ENCODE data around the gene FAM20C.
"Not testable (repeated sequence)": the region's sequence is repeated elsewhere in the genome, so short reads cannot be mapped to it uniquely, and the experiment has no call there.

FAM20C gene

GRCh38 chr7:290554-291372 lies 98.4 kb downstream of the FAM20C start:
- DNase-seq (ENCODE audit: low read depth, low spot score) = no peak

GRCh38 chr7:291373-292092 lies 99.2 kb downstream of the FAM20C start:
- DNase-seq (ENCODE audit: low read depth, low spot score) = no peak

DNA sequence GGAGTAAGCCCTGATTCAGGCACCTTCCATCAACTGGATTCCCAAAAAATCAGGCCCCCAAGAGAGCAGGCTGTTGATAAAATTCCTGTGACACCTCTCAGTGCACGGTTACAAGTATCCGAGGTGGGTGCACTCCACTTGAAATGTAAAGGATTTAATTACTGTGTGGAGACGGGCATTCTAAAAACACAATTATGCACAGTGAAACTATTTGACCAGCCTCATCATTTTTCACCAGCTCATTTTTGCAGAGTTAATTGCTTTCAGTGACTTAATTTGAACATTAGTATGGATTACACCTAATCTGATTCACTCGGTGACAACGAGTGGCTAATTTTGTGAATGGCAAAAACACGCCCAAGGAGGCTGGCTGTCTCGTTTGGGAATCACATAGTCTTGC lies 99.9 kb downstream of the FAM20C start:
- DNase-seq (ENCODE audit: low read depth, low spot score) = no peak

- DNase-seq (ENCODE audit: low read depth, low spot score) = no peak
Observed at GRCh38 chr7:292826-293225, 100.5 kb downstream of the FAM20C start.

- DNase-seq (ENCODE audit: low read depth, low spot score) = no peak
Observed at GRCh38 chr7:293681-294439, 101.5 kb downstream of the FAM20C start.

DNA sequence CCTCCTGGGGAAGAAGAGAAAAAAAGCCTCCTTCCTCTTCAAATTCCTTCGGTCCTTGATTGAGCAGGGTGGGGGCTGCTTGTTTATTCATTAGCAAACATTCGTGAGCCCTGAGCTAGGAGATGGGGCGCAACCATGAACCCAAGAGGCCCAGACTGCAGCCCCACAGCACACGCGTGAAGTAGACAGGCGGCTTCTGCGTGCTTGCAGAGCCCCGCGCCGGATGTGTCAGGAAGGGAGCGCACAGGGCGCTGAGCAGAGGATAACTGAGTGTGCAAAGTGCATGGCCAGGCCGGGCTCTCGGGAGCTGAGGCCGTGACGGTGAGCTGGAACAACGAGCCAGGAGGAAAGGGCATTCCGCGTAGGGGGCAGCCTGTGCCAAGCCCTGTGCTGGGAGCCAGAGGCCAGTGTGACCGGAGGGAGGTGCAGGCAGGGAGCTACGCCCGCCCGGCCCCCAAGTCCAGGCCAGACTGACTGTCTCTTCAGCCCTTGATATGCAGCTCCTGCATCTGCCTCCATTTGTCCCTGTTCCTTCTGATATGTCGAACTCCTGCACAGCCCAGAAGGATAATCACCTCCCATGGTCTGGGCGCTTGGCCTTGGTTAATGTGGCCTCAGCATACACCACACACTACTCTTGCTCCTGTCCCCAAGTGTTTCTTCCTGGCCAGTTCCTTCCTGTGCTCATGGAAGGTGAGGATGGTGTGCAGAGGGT lies 102.2 kb downstream of the FAM20C start:
- DNase-seq (ENCODE audit: low read depth, low spot score) = no peak

DNA sequence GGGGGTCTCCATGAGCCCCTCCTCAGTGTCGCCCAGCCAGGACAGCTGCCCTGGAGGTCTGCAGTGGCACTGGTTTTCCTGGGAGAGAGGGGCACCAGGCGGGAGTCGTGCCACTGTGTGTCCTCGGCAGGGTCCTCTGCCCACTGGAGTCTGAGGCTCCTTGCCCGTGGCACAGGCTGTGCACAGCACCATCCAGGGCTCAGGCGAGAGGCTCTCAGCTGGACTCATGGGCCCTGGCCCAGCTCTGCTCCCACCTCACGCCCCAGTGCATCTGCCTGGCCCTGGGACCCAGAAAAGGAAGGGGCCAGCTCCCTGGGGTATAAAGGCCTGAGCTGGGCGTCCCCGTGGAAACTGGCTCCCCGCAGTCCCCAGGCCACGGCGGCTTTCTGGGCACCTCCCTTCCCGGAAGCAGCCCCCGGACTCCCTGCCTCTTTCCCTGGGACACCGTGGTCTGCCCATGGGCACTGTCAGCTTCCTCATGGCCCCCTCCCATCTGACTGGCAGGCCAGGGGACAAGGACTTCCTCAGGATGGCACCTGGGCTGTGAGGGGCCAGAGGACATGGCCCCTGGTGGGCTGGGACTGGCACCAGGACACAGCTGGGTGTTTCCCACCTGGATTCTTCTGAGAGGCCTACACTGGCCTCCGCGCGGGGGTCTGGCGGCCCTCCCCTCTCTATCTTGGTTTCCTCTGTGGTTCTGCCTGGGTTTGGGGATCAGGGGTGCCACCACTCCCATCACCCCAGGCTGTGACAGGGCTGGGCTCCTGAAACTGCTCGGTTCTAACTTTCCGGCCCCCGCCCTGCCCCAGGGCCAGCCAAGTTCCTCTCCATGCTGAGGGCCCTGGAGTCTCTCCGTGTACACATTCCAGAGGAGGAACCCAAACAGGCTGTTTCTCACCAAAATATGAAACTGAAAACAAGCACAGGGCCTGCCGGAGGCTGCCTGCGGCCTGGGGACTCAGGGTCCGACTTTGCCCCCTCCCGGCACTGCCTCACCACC lies 103.1 kb downstream of the FAM20C start:
- DNase-seq (ENCODE audit: low read depth, low spot score) = no peak

GRCh38 chr7:296373-296945 lies 104.1 kb downstream of the FAM20C start:
- DNase-seq (ENCODE audit: low read depth, low spot score) = no peak

DNA sequence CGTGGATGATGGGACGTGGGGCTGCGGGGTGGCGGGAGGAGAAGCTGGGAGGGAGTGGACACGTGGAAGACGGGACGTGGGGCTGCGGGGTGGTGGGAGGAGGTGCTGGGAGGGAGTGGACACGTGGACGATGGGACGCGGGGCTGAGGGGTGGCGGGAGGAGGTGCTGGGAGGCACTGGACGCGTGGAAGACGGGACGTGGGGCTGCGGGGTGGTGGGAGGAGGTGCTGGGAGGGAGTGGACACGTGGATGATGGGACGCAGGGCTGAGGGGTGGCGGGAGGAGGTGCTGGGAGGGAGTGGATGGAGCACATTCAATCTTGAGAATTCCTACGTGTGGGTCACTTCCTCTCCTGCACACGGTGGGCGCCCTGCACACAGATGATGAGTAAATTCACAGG lies 104.8 kb downstream of the FAM20C start:
- DNase-seq (ENCODE audit: low read depth, low spot score) = not testable (repeated sequence)

- no peak for DNase-seq (ENCODE audit: low read depth, low spot score)
Observed at GRCh38 chr7:297611-298374, 105.4 kb downstream of the FAM20C start.

DNA sequence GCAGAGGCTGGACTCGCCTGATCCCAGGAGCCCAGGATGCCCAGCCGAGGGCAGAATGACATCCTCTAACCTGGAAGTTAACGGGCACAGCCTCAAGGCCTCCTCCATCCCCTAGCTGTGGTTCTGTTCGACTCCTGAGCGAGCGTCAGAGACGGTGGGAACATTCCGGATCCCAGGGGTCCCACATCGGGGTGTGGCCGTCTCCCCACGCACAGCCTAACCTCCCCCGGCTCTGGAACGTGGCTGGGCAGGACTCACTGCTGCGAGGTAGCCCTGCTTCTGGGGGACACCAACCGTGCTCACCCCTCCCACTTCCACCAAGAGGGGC lies 106.0 kb downstream of the FAM20C start:
- DNase-seq (ENCODE audit: low read depth, low spot score) = no peak

DNA sequence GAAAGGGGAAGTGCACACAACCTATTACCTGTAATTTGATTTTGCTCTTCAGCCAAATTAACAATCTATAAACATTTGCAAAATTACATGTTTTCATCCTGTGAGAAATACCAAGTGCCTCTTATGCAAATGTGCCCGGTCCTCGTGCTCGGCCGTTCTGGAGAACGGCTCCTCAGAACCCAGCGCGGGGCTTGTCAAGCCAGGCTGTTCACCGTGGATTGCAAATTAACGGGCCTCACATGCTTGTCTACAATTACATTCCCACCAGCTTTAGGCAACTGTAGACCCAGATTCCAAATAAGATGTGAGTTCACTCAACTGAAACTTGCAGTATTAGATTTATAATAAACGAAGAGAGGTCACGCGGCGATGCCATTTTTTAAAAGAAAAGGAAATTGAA lies 106.4 kb downstream of the FAM20C start:
- no peak for DNase-seq (ENCODE audit: low read depth, low spot score)

DNA sequence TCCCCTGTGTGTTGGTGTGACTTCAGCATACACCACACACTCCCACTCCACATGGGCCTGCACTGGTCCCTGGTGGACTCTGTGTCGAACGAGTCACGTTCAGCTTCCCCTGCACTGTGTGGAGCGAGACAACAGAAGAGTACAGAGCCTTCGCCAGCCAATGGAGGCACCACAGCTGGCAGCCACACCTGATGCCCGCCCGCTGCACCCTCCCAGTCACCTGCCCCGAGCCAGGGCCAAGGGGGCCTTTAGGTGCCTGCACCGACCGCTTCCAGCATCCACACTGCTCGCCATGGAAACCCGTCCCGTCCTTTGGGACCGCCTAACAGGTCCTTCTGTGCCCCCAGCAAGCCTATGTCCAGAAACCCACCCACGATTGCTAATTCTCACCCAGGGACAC lies 106.8 kb downstream of the FAM20C start:
- no peak for DNase-seq (ENCODE audit: low read depth, low spot score)

DNA sequence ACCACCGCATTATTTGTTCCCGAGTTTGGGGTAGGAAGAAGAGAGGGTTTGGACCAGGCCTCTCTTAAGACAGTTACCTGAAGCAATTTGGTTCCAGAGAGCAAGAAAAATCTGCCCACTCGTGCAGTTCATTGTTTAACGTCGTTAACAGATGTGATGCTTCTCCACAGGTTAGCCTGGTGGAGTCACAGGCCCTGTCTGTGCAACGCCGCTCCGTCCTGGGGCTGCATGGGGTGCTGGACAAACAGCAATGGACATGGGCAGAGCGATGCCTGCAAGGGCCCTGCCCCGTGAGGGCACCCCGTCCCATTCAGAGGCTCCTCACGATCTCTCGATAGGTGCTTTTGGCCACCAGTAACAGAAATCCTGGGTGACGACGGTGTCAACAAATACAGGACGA lies 107.3 kb downstream of the FAM20C start:
- DNase-seq (ENCODE audit: low read depth, low spot score) = no peak

GRCh38 chr7:300048-300447 lies 107.7 kb downstream of the FAM20C start:
- no peak for DNase-seq (ENCODE audit: low read depth, low spot score)

GRCh38 chr7:300546-301290 lies 108.3 kb downstream of the FAM20C start:
- no peak for DNase-seq (ENCODE audit: low read depth, low spot score)

GRCh38 chr7:301291-302053 lies 109.1 kb downstream of the FAM20C start:
- no peak for DNase-seq (ENCODE audit: low read depth, low spot score)
